Hematopoietic multipotent progenitor cell treated with erythropoietin and hydrocortisone succinate and interleukin-3 and kit ligand, for 15 days (in vitro differentiated cells): ENCODE data around the gene RPS6KB2.
"Not testable (repeated sequence)": the region's sequence is repeated elsewhere in the genome, so short reads cannot be mapped to it uniquely, and the experiment has no call there.

Experiments
- DNase-seq: peaks from one replicate; pipeline ENCODE4 v3.0.0-alpha.2; 2015; ENCODE audit warnings: low spot score

The RPS6KB2 gene

GRCh38 chr11:67466962-67467771 lies 38.9 kb downstream of the RPS6KB2 start:
- no peak for DNase-seq

GRCh38 chr11:67468056-67468455 lies 39.8 kb downstream of the RPS6KB2 start:
- DNase-seq: no peak

GRCh38 chr11:67468456-67468758 lies 40.1 kb downstream of the RPS6KB2 start:
- DNase-seq: no peak

- peak; percentile 91 for DNase-seq
Measured at GRCh38 chr11:67468759-67469507, 40.6 kb downstream of the RPS6KB2 start, which contains the start of gene TMEM134. TMEM134 (minus strand) TSS chr11:67469251; CDS start chr11:67469192, 59 bp downstream.

- no peak for DNase-seq
Measured at GRCh38 chr11:67469508-67469811, 41.2 kb downstream of the RPS6KB2 start.

- DNase-seq: no peak
Measured at GRCh38 chr11:67470337-67471002, 42.2 kb downstream of the RPS6KB2 start.

- DNase-seq: no peak
Measured at GRCh38 chr11:67472882-67473281, 44.6 kb downstream of the RPS6KB2 start.

- not testable (repeated sequence) for DNase-seq
Measured at GRCh38 chr11:67476692-67477091, 48.4 kb downstream of the RPS6KB2 start.

GRCh38 chr11:67477344-67478050 lies 49.2 kb downstream of the RPS6KB2 start:
- not testable (repeated sequence) for DNase-seq

- DNase-seq: no peak
Measured at GRCh38 chr11:67482275-67482826, 54.1 kb downstream of the RPS6KB2 start.

- peak; percentile 98 for DNase-seq
Measured at GRCh38 chr11:67482827-67483798, 54.8 kb downstream of the RPS6KB2 start, which contains the start of gene AIP. AIP (plus strand) TSS chr11:67483026; CDS start chr11:67483159, 133 bp downstream.

- no peak for DNase-seq
Measured at GRCh38 chr11:67483831-67484665, 55.8 kb downstream of the RPS6KB2 start.

- DNase-seq: no peak
Measured at GRCh38 chr11:67484847-67485311, 56.6 kb downstream of the RPS6KB2 start.
